ENCODE data around the gene POLD2.

The POLD2 gene

GRCh38 chr7:44087911-44088838, 35.2 kb downstream of the POLD2 start:
- no peak overlapping the region for H3K4me3 ChIP-seq (ENCODE audit: low read depth, low read length)
- DNase-seq (ENCODE audit: low read depth) = no peak
- TF ChIP-seq CTCF (IDR thresholded peaks at IDR 0.05; ENCODE audit: low read depth, low read length, missing control alignments) = no peak

GRCh38 chr7:44086627-44087026, 36.7 kb downstream of the POLD2 start:
- no peak for DNase-seq (ENCODE audit: low read depth)
- no peak overlapping the region for H3K4me3 ChIP-seq (ENCODE audit: low read depth, low read length)
- no peak for TF ChIP-seq CTCF (IDR thresholded peaks at IDR 0.05; ENCODE audit: low read depth, low read length, missing control alignments)

- no peak for DNase-seq (ENCODE audit: low read depth)
- no peak overlapping the region for H3K4me3 ChIP-seq (ENCODE audit: low read depth, low read length)
- TF ChIP-seq CTCF (IDR thresholded peaks at IDR 0.05; ENCODE audit: low read depth, low read length, missing control alignments) = peak; percentile 12
Observed at GRCh38 chr7:44085546-44085945, 37.8 kb downstream of the POLD2 start.

GRCh38 chr7:44084701-44085100, 38.6 kb downstream of the POLD2 start:
- no peak for TF ChIP-seq CTCF (IDR thresholded peaks at IDR 0.05; ENCODE audit: low read depth, low read length, missing control alignments)
- no peak for DNase-seq (ENCODE audit: low read depth)
- H3K4me3 ChIP-seq (ENCODE audit: low read depth, low read length) = no peak overlapping the region

GRCh38 chr7:44083796-44084195, 39.6 kb downstream of the POLD2 start:
- DNase-seq (ENCODE audit: low read depth) = no peak
- no peak for TF ChIP-seq CTCF (IDR thresholded peaks at IDR 0.05; ENCODE audit: low read depth, low read length, missing control alignments)
- no peak overlapping the region for H3K4me3 ChIP-seq (ENCODE audit: low read depth, low read length)

- H3K4me3 ChIP-seq (ENCODE audit: low read depth, low read length) = peak overlapping the region; percentile 70
- DNase-seq (ENCODE audit: low read depth) = peak; percentile 95
- no peak for TF ChIP-seq CTCF (IDR thresholded peaks at IDR 0.05; ENCODE audit: low read depth, low read length, missing control alignments)
Observed at GRCh38 chr7:44082541-44083207, 40.7 kb downstream of the POLD2 start.

Data from GM12864 (cell line).